Tibial nerve (tissue), 4 donors: ENCODE results near the gene AMY1B. TPM values are rescaled to one million over a fixed set of nuclear protein-coding genes. Genes with fewer than 3 reads are reported as not detected.
"Not testable (repeated sequence)": the region's sequence is repeated elsewhere in the genome, so short reads cannot be mapped to it uniquely, and the experiment has no call there.

ENCODE experiments used
- DNase-seq, 2 donors: peaks; one replicate each; pipeline ENCODE4 v3.0.0-alpha.2; 2019; ENCODE audit warnings: low spot score in 2 of 2
- H3K27ac ChIP-seq, 4 donors: fragments of 200-600 bp; sonication (generic) in 3 of 4; one replicate each; pipeline ENCODE4 v1.5.1; 2017 to 2019; ENCODE audit warnings: mild to moderate bottlenecking in 1 of 4
- H3K27me3 ChIP-seq, 2 donors: fragments of 200-600 bp; sonication (generic) in 1 of 2; one replicate each; pipeline versions ENCODE4 v1.5.1 to v1.6.0; 2017 to 2019
- H3K36me3 ChIP-seq, 3 donors: fragments of 200-600 bp; sonication (generic); one replicate each; pipeline ENCODE4 v1.5.1; 2018 to 2019
- H3K4me1 ChIP-seq, 4 donors: fragments of 200-600 bp; sonication (generic) in 3 of 4; one replicate each; pipeline ENCODE4 v1.5.1; 2017 to 2019
- H3K4me3 ChIP-seq, 4 donors: fragments of 200-600 bp; sonication (generic) in 3 of 4; one replicate each; pipeline ENCODE4 v1.5.1; 2017 to 2019; ENCODE audit warnings: mild to moderate bottlenecking in 1 of 4, moderate library complexity in 1 of 4
- H3K9me3 ChIP-seq, 4 donors: fragments of 200-600 bp; sonication (generic) in 3 of 4; one replicate each; pipeline ENCODE4 v1.5.1; 2017 to 2019
- WGBS, 2 donors: methylation state at CpG; one replicate each; pipeline ENCODE4 v1.1.5; 2018; 5-methylcytosine and 5-hydroxymethylcytosine counted together
- total RNA-seq, 4 donors: library from RNA; depleted of rRNA; stranded (reverse); fragments of >200 nt; gene quantifications; one replicate each; pipeline ENCODE4 v1.1.0, GENCODE V29; 2016

Gene AMY1B
- not detected for total RNA-seq

DNA sequence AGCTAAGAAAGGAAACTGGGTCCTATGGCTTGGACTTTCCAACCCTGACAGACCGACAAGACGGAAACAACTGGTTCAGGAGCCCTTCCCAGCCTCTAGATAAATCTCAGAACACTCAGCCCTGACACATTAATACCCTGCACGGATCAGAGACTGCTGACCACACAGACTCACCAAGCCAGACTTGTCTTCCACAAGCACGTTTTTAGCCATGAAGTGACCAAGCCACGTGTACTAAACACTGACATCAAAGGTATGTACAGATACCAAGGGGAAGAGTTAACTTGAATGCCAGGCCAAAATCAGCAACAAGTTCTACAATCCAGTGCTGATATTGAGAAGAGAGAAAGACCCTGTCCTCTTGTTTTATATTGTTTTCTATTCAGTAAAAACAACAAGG, at the start of gene AMY1B:
Gene AMY1B (minus strand): TSS at position 101 of the 400 bp plus-strand sequence. CDS start 571 bp downstream, outside the sequence.
- WGBS, 2 donors, result no CpG with 5 or more reads among the region's 5 CpGs
- not testable (repeated sequence) for H3K4me3 ChIP-seq, H3K9me3 ChIP-seq, DNase-seq, H3K27ac ChIP-seq, H3K4me1 ChIP-seq, H3K36me3 ChIP-seq, H3K27me3 ChIP-seq

DNA sequence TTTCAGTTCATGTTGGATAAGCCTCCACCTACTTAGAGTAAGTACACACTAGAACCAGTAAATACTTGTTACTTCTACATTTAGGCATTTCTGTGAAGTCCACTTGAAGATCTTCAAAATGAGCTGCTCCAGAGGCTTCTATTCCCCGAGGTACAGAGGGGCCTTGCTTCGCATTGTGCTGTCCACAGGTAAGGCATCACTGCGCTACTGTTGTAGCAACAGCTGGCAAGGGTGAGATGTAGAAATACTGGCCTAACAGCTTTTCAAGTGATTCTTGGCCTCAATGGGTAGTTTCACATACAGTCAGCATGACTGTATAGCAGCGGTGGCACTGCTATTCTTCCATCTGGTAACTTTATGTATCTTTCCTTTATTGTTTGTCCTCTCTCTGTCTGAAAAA, 49.0 kb upstream of the AMY1B start:
- H3K27ac ChIP-seq, H3K4me3 ChIP-seq, DNase-seq, H3K36me3 ChIP-seq, H3K9me3 ChIP-seq, H3K4me1 ChIP-seq, H3K27me3 ChIP-seq: not testable (repeated sequence)
- no CpG with 5 or more reads among the region's 4 CpGs for WGBS, 2 donors

DNA sequence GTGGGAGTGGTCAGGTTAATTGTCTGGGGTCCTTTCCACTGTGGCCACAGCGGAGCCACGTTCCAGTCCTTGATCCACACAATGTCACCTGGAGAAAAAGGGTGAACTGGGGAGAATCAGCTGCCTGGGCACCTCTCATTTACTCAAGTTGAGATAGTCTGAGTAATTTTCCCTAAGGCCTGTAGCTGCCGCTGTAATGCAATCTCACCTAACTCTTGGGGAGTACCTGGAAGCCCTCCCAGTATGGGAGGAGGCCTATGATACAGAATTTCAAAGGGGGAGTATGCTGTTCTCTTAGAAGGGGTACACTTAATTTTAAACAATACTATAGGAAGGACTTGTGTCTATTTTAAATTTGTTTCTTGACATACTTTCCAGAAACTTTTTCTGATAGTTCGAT, 48.4 kb upstream of the AMY1B start:
- H3K4me1 ChIP-seq, DNase-seq, H3K4me3 ChIP-seq, H3K36me3 ChIP-seq, H3K27me3 ChIP-seq, H3K9me3 ChIP-seq, H3K27ac ChIP-seq: not testable (repeated sequence)
- no CpG with 5 or more reads among the region's 4 CpGs for WGBS, 2 donors

DNA sequence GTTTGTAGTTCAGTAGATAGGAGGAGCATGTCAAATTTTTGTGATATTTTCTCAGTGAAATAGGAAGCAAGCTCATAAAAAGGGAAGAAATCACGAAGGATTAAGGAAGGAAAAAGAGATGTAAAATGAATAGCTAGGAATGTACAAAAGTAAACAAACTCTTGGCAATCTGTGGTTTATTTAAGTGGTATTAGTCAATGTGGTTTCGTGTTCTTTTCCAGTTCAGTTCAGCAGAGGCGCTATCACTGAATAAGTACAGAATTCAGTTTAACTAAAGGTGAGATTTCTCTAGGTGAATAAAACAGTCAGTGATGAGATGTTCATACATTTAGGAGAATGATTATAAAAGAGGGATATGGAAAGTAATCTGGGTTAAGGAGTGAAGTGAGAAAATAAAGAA, 42.0 kb upstream of the AMY1B start:
- not testable (repeated sequence) for DNase-seq, H3K4me1 ChIP-seq, H3K36me3 ChIP-seq, H3K9me3 ChIP-seq, H3K27me3 ChIP-seq, H3K27ac ChIP-seq, H3K4me3 ChIP-seq
- WGBS, 2 donors, result no CpG with 5 or more reads among the region's 3 CpGs

DNA sequence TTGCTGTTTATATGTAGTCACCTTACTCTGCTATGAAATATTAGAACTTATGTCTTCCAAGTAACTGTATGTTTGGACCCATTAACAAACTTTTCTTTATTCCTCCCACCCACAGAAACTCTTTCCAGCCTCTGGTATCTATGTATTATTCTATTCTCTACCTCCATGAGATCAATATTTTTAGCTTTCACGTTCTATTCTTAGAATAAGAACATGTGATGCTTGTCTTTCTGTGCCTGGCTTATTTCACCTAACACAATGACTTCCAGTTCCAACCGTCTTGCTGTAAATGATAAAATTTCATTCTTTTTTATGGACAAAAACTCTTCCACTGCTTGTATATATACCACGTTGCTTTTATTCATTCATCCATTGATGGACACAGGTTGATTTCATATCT, 39.3 kb upstream of the AMY1B start:
- H3K36me3 ChIP-seq, H3K4me3 ChIP-seq, H3K27ac ChIP-seq, H3K4me1 ChIP-seq, H3K27me3 ChIP-seq, H3K9me3 ChIP-seq, DNase-seq: not testable (repeated sequence)
- no CpG with 5 or more reads among the region's 3 CpGs for WGBS, 2 donors

DNA sequence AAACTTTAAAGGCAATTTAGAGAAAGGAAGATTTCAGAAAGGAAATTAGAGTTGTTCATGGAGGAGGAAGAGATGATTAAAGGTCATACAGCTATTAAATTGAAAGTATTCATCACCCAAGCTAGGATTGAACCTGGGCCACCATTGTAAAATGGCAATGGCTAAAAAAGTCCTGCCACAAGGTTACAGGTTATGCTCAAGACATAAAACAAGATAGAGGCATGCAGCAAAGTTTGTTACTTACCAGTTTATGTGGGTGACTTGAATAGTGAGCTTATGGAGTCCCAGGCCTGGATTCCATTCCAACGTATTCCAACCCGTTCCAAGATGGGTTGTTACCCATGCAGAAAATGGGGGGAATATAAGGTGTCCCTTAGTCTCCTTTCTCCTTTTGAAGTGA, 25.5 kb upstream of the AMY1B start:
- not testable (repeated sequence) for DNase-seq, H3K4me1 ChIP-seq, H3K36me3 ChIP-seq, H3K27me3 ChIP-seq, H3K27ac ChIP-seq, H3K4me3 ChIP-seq, H3K9me3 ChIP-seq
- WGBS, 2 donors, result no CpG with 5 or more reads among the region's 2 CpGs

DNA sequence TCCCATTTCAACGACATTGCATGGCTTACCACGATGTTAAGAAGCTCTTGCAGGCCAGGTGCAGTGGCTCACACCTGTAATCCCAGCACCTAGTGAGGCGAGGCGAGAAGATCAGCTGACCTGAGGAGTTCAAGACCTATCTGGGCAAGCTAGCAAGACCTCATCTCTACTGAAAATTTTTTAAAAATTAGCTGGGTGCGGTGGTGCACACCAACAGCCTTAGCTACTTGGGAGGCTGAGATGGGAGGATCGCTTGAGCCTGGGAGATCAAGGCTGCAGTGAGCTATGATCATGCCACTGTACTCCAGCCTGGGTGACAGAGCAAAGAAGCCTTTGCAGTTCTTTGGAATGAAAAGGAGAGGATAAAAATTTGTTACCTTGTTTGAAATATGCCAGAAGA, 21.4 kb upstream of the AMY1B start:
- H3K27ac ChIP-seq, H3K27me3 ChIP-seq, H3K4me3 ChIP-seq, H3K9me3 ChIP-seq, H3K4me1 ChIP-seq, DNase-seq, H3K36me3 ChIP-seq: not testable (repeated sequence)
- WGBS, 2 donors, result 77 to 82% methylated on average over 6 of the region's 6 CpGs

DNA sequence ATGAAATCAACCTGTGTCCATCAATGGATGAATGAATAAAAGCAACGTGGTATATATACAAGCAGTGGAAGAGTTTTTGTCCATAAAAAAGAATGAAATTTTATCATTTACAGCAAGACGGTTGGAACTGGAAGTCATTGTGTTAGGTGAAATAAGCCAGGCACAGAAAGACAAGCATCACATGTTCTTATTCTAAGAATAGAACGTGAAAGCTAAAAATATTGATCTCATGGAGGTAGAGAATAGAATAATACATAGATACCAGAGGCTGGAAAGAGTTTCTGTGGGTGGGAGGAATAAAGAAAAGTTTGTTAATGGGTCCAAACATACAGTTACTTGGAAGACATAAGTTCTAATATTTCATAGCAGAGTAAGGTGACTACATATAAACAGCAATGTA, 14.4 kb upstream of the AMY1B start:
- not testable (repeated sequence) for H3K4me3 ChIP-seq, DNase-seq, H3K27ac ChIP-seq, H3K27me3 ChIP-seq, H3K36me3 ChIP-seq, H3K4me1 ChIP-seq, H3K9me3 ChIP-seq
- WGBS, 2 donors, result no CpG with 5 or more reads among the region's 3 CpGs

DNA sequence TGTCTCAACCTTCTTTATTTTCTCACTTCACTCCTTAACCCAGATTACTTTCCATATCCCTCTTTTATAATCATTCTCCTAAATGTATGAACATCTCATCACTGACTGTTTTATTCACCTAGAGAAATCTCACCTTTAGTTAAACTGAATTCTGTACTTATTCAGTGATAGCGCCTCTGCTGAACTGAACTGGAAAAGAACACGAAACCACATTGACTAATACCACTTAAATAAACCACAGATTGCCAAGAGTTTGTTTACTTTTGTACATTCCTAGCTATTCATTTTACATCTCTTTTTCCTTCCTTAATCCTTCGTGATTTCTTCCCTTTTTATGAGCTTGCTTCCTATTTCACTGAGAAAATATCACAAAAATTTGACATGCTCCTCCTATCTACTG, 11.7 kb upstream of the AMY1B start:
- H3K4me1 ChIP-seq, H3K4me3 ChIP-seq, H3K27me3 ChIP-seq, H3K36me3 ChIP-seq, H3K27ac ChIP-seq, DNase-seq, H3K9me3 ChIP-seq: not testable (repeated sequence)
- WGBS, 2 donors, result no CpG with 5 or more reads among the region's 3 CpGs

DNA sequence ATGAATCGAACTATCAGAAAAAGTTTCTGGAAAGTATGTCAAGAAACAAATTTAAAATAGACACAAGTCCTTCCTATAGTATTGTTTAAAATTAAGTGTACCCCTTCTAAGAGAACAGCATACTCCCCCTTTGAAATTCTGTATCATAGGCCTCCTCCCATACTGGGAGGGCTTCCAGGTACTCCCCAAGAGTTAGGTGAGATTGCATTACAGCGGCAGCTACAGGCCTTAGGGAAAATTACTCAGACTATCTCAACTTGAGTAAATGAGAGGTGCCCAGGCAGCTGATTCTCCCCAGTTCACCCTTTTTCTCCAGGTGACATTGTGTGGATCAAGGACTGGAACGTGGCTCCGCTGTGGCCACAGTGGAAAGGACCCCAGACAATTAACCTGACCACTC, 5.2 kb upstream of the AMY1B start:
- not testable (repeated sequence) for H3K4me3 ChIP-seq, H3K27ac ChIP-seq, H3K36me3 ChIP-seq, DNase-seq, H3K4me1 ChIP-seq, H3K27me3 ChIP-seq, H3K9me3 ChIP-seq
- no CpG with 5 or more reads among the region's 4 CpGs for whole genome bisulfite sequencing, 2 donors

DNA sequence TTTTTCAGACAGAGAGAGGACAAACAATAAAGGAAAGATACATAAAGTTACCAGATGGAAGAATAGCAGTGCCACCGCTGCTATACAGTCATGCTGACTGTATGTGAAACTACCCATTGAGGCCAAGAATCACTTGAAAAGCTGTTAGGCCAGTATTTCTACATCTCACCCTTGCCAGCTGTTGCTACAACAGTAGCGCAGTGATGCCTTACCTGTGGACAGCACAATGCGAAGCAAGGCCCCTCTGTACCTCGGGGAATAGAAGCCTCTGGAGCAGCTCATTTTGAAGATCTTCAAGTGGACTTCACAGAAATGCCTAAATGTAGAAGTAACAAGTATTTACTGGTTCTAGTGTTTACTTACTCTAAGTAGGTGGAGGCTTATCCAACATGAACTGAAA, 4.7 kb upstream of the AMY1B start:
- not testable (repeated sequence) for H3K4me1 ChIP-seq, H3K9me3 ChIP-seq, H3K27me3 ChIP-seq, H3K27ac ChIP-seq, DNase-seq, H3K36me3 ChIP-seq, H3K4me3 ChIP-seq
- WGBS, 2 donors, result no CpG with 5 or more reads among the region's 4 CpGs

DNA sequence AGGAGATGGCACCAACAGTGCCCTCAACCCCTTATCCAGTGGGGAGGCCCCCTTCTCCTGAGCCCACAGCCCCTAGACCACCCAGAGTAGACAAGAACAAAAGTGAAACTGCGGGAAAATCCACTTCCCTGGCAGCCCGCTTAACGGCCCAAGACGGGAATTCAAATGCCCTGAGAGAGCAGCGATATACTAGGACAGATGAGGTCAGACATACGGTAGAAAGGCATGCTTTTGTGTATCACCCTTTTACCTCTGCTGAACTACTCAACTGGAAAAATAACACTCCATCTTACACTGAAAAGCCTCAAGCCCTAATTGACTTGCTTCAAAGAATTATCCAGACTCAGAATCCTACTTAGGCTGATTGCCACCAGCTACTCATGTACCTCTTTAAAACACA, 1.4 kb upstream of the AMY1B start:
- H3K36me3 ChIP-seq, H3K27ac ChIP-seq, H3K27me3 ChIP-seq, H3K4me1 ChIP-seq, H3K4me3 ChIP-seq, DNase-seq, H3K9me3 ChIP-seq: not testable (repeated sequence)
- no CpG with 5 or more reads among the region's 6 CpGs for WGBS, 2 donors

DNA sequence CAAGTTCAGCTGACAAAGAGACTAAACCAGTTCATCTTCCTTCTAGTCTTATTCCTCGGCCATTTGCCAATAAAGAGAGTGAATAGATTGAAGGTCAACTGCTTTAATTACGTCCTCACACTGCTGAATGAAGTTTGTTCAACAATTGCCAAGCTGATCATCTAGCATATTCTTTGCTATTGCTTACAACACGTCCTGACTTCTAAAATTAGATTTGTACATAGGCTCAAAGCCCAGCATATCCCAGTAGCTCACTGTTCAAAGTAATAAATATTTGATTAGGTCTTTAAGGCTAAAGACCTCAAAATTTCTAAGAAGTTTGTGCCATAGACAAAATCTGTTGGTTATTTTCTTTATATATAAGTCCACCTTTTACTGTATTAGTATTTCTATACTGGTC, 19.7 kb downstream of the AMY1B start:
- H3K27me3 ChIP-seq, H3K36me3 ChIP-seq, DNase-seq, H3K27ac ChIP-seq, H3K4me3 ChIP-seq, H3K9me3 ChIP-seq, H3K4me1 ChIP-seq: not testable (repeated sequence)
- WGBS, 2 donors, result no CpG with 5 or more reads among the region's 3 CpGs

DNA sequence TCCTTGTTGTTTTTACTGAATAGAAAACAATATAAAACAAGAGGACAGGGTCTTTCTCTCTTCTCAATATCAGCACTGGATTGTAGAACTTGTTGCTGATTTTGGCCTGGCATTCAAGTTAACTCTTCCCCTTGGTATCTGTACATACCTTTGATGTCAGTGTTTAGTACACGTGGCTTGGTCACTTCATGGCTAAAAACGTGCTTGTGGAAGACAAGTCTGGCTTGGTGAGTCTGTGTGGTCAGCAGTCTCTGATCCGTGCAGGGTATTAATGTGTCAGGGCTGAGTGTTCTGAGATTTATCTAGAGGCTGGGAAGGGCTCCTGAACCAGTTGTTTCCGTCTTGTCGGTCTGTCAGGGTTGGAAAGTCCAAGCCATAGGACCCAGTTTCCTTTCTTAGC, 40.5 kb downstream of the AMY1B start, which contains the start of gene AMY1A:
Gene AMY1A (plus strand): TSS at position 301 of the 400 bp plus-strand sequence. CDS start 571 bp downstream, outside the sequence.
- no CpG with 5 or more reads among the region's 5 CpGs for WGBS, 2 donors
- not testable (repeated sequence) for H3K27me3 ChIP-seq, DNase-seq, H3K4me1 ChIP-seq, H3K36me3 ChIP-seq, H3K27ac ChIP-seq, H3K9me3 ChIP-seq, H3K4me3 ChIP-seq

DNA sequence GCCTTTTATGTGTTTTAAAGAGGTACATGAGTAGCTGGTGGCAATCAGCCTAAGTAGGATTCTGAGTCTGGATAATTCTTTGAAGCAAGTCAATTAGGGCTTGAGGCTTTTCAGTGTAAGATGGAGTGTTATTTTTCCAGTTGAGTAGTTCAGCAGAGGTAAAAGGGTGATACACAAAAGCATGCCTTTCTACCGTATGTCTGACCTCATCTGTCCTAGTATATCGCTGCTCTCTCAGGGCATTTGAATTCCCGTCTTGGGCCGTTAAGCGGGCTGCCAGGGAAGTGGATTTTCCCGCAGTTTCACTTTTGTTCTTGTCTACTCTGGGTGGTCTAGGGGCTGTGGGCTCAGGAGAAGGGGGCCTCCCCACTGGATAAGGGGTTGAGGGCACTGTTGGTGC, 41.9 kb downstream of the AMY1B start:
- not testable (repeated sequence) for H3K4me1 ChIP-seq, H3K27ac ChIP-seq, H3K36me3 ChIP-seq, H3K27me3 ChIP-seq, DNase-seq, H3K9me3 ChIP-seq, H3K4me3 ChIP-seq
- no CpG with 5 or more reads among the region's 6 CpGs for WGBS, 2 donors
